GM13977 (cell line): ENCODE data around the gene CDX2.
A peak's percentile ranks its signal among the peaks of the same experiment; 100 is the strongest.

Experiments
- DNase-seq: peaks from one replicate; pipeline ENCODE4 v3.0.0; 2012; ENCODE audit warnings: low spot score
- CTCF ChIP-seq: IDR thresholded peaks from 2 replicates; pipeline ENCODE4 v1.5.1; 2012; ENCODE audit warnings: mild to moderate bottlenecking, control low read depth; ENCODE audit not compliant: insufficient read depth; ENCODE audit errors: extremely low read depth, missing control alignments
- in situ Hi-C: fragments of 300-500 bp; cut with MboI; formaldehyde crosslinking; loops from one replicate; pipeline ENCODE4 v1.12.0; 2022; ENCODE audit warnings: low sequenced_read_pairs, low pct_unique_long_range_greater_than_20kb, mixed read lengths, inconsistent platforms; ENCODE audit not compliant: unreplicated experiment

Gene CDX2

GRCh38 chr13:27979001-27979643 lies 10.0 kb upstream of the CDX2 start:
- TF ChIP-seq CTCF = no peak
- no peak for DNase-seq
- in situ Hi-C loops = loop anchor here (10.0 kb wide), 1 partner anchor 184 kb away; the partner anchor contains the start of gene GSX1

- no peak for TF ChIP-seq CTCF
- in situ Hi-C loops = loop anchor here (10.0 kb wide), 1 partner anchor 184 kb away; the partner anchor contains the start of gene GSX1
- DNase-seq = peak; percentile 39
Observed at GRCh38 chr13:27978301-27978968, 9.3 kb upstream of the CDX2 start.

- in situ Hi-C loops = loop anchor here (10.0 kb wide), 1 partner anchor 183 kb away; the partner anchor contains the start of gene GSX1
- TF ChIP-seq CTCF = no peak
- DNase-seq = peak; percentile 35
Observed at GRCh38 chr13:27977476-27978300, 8.6 kb upstream of the CDX2 start.

GRCh38 chr13:27976362-27977091 lies 7.4 kb upstream of the CDX2 start:
- peak; percentile 38 for DNase-seq
- no peak for TF ChIP-seq CTCF
- in situ Hi-C loops = loop anchor here (10.0 kb wide), 1 partner anchor 182 kb away; the partner anchor contains the start of gene GSX1

GRCh38 chr13:27975564-27976361 lies 6.6 kb upstream of the CDX2 start:
- no peak for TF ChIP-seq CTCF
- no peak for DNase-seq
- in situ Hi-C loops = loop anchor here (10.0 kb wide), 1 partner anchor 181 kb away; the partner anchor contains the start of gene GSX1
